GM18498 (cell line): ENCODE results near the gene COX6A1.
"Not testable (repeated sequence)": the region's sequence is repeated elsewhere in the genome, so short reads cannot be mapped to it uniquely, and the experiment has no call there.

Experiments
- ATAC-seq: cut with Tn5 transposase; IDR thresholded peaks from one replicate; pipeline ENCODE4 v1.9.1; 2021; ENCODE audit warnings: mild to moderate bottlenecking, moderate library complexity; ENCODE audit not compliant: unreplicated experiment

The COX6A1 gene

DNA sequence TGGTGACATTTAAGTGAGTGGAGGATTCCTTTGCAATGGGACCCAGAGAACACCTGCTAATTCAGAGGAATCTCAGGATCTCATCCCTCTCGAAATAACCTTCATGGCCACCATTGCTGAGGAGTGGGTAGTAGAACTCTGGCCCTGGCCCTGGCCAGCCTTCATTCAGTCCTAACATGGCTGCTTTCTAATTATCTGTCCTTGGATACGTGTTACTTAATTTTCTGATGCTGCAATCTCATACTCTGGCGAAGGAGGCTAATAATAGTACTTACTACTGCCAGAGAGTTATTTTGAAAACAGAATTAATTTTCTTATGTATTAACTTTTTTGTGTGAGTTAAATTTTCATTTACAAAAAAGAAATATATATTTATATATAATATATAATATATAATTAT lies 12.1 kb upstream of the COX6A1 start:
- ATAC-seq, result no peak

DNA sequence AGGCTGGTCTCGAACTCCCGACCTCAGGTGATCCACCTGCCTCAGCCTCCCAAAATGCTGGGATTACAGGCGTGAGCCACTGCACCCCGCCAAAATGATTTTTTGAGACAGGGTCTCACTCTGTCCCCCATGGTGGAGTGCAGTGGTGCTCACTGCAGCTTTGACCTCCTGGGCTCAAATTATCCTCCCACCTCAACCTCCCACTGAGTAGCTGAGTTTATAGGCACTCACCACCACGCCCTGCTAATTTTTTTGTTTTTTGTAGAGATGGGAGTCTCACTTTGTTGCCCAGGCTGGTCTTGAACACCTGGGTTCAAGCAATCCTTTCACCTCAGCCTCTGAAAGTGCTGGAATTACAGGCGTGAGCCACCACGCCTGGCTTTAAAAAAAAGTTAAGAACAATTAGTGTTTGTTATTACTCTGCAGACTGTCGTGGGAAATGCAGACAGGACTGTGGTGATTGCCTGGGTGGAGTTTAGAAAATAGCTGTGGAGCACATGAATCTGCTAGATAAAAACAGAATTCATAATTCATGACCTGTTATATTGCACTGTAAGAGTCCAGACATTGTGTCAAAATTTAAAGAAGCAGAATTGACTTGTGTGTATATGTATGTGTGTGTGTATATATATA lies 9.2 kb upstream of the COX6A1 start:
- no peak for ATAC-seq

DNA sequence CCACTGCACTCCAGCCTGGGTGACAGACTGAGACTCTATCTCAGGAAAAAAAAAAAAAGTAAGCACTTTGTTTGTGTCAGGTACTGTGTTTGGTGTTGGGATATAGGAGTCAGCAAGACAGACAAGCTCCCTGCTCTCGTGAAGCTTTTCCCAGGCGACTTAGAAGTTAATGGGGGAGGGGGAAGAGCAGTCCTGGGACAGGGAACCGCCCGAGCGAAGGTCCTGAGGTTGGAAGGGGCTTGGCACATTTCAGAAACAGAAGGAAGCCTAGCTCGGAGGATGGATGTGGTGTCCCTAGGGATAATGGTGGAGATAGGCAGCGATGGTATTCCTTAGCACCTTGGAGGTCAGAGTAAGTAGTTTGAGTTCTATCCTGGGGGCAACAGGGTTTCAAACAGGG lies 8.5 kb upstream of the COX6A1 start:
- ATAC-seq, result no peak

DNA sequence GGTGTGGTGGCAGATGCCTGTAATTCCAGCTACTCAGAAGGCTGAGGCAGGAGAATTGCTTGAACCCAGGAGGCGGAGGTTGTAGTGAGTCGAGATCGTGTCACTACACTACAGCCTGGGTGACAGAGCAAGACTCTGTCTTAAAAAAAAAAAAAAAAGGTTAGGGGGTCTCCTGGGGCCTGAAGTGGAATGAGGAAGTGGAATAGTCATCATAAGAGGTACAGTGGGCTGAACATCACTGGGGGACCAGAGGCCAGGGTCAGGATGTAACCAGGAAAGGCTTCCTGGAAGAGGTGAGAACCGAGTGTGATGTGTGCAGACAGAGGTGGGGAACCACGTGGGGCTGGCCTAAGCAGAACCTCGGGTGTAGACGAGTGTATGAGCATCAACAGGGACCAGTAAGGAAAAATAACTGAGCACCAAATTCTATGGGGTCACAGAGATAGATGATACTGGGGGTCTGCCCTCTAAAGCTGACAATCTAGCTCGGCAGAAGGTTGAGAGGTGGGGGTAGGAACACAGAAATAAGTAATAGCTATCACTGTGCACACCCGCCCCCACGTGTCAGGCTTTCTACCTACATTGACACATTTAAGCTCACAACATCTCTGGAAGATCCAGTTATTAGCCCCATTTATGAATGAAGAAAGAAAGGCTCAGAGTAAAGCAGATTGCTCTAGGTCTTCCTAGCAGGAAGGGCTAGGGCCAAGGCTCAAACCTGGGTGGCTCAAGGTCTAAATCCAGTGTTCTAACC lies 5.0 kb upstream of the COX6A1 start:
- ATAC-seq, result no peak

DNA sequence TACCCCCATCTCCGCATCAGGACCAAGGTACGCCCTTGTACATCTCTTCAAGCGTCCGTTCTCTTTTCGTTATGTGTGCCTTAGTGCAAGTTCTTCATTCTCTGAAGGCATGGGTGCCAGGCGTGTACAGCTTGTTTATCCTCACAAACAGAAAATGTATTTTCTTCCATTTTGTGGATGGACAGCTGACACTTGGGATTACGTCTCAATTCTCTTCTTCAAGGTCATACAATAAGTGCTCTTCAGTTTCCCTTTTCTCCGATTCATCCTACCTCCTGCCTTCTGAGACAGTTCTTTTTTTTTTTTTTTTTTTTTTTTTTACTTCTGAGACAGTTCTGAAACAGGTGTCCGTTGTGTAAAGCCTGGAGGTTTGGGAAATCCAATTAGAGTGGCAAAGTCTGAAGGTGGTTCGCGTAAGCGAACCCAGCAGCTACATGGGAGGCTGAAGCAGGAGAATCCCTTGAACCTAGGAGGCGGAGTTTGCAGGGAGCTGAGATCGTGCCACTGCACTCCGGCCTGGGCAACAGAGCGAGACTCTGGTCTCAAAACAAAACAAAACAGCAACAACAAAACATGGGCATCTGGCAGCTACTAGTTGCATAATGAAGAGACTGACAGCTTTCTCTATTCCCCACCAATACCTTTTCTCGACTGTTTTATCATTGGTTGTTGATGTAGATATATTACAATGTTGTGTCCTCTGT lies 734 bp downstream of the COX6A1 start:
- ATAC-seq, result peak; percentile 2

DNA sequence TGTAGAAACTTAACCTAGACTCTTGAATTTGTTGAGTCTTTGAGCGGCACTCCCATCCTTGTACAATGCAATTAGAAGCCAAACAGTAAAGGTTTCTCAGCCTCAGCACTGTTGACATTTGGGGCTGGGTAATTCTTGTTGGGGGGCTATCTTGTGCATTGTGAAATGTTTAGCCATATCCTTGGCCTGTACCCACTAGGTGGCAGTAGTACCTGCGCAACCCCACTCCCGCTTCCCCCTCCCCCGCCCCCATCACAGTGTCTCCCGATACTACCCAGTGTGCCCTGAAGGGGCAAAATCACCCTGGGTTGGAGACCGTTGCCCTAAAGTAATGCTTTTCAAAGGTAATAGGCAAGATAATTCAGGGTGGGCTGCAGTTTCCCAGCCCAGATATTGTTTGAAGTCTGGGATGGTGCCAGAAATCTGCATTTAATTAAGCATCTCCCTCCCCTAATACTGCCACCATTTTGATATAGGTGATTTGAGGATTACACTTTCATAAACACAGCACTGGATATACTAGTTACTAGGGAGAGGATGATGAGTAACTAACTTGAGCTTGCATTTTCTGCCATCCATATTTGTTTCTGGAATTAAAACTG lies 1.8 kb downstream of the COX6A1 start:
- no peak for ATAC-seq

DNA sequence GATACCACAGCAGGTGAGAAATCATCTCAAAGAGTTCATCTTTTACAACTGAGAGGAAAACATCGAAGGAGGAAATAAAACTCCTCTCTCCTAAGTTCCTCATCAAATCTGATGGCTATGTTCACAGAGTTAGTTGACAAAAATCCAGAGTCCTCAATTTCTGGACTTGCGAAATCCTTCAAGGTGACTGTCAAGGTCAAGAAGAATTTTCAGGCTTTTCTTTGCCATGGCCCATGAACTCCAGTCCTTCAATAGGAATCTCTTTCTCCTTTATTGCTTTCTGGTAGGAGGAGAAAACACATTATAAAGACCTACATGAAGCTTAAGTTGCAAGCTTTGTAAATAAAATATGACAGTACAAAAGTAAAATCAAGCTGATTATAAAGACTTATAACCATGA lies 6.8 kb downstream of the COX6A1 start:
- no peak for ATAC-seq

DNA sequence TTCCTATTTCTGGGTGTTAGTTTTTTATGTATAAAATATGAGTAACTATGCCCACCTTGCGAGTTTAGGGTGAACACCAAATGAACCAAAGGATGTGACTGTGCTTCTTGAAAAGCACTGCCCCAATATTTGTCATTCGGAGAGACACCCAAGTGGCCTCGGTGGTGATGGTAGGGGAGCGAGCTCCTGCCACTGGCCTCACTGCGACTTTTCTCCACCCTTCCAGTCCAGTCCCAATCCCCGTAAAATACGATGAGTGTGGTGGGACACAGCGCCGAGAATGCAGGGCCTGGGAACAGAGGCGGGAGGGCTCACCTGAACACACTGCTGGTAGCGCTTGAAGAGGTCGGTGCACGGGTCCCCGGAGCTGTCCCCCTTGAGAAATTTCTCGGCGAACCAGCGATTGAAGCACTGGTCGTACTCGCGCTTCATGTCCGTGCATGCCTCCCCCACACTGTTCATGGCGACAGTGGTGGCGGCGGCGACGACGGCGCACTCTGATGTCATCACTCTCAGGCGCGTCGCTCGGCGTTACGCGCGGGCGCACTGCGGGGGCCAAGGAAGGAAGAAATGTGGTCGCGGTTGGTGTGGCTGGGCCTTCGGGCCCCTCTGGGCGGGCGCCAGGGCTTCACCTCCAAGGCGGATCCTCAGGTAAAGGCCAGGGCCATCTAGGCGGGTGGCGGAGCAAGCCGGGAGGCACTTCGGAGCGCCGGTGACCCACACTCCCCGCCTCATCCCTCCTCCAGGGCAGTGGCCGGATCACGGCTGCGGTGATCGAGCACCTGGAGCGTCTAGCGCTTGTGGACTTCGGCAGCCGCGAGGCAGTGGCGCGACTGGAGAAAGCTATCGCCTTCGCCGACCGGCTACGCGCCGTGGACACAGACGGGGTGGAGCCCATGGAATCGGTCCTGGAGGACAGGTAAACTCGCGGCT lies 8.3 kb downstream of the COX6A1 start, which contains the start of the genes GATC and TRIAP1:
TSS of gene GATC (plus strand) at position 534 of the 933 bp plus-strand sequence. CDS start at position 571, 37 bp downstream.
TSS of gene TRIAP1 (minus strand) at position 474 of the 933 bp plus-strand sequence. CDS start at position 462, 12 bp downstream.
- peak; percentile 90 for ATAC-seq

DNA sequence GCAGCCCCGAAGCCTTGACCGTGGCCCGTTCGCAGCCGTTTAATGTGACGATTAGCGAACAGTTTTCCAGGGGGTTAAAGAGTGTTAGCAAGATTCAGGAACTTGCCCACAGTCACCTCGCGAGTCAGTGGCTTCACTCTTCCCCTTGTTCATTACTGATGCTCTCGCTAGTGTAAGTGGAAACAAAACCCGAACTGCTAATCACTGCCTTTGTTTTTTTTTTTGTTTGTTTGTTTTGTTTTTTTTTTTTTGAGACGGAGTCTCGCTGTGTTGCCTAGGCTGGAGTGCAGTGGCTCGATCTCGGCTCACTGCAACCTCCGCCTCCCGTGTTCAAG lies 8.9 kb downstream of the COX6A1 start:
- not testable (repeated sequence) for ATAC-seq

DNA sequence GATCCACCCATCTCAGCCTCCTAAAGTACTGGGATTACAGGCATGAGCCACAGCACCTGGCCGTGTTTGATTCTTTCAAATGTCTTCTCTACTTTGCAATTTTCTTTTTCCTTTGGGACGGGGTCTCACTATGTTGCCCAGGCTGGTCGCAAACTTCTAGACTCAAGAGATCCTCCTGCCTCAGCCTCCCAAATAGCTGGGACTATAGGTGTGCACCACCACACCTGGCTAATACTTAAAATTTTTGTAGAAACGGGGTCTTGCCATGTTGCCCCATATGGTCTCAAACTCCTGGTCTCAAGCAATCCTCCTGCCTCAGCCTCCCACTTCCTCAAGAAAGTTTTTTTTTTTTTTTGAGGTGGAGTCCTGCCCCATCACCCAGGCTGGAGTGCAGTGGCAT lies 10.1 kb downstream of the COX6A1 start:
- no peak for ATAC-seq

DNA sequence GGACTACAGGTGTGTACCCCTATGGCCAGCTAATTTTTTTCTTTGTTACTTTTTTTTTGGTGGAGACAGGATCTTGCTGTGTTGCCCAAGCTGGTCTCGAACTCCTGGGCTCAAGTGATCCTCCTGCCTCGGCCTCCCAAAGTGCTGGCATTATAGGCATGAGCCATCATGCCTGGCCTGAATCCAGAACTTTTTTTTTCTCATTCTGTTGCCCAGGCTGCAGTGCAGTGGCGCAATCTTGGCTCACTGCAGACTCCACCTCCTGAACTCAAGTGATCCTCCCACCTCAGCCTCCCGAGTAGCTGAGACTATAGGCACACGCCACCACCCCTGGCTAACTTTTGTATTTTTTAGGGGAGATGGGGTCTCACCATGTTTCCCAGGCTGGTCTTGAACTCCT lies 14.6 kb downstream of the COX6A1 start:
- ATAC-seq, result not testable (repeated sequence)

DNA sequence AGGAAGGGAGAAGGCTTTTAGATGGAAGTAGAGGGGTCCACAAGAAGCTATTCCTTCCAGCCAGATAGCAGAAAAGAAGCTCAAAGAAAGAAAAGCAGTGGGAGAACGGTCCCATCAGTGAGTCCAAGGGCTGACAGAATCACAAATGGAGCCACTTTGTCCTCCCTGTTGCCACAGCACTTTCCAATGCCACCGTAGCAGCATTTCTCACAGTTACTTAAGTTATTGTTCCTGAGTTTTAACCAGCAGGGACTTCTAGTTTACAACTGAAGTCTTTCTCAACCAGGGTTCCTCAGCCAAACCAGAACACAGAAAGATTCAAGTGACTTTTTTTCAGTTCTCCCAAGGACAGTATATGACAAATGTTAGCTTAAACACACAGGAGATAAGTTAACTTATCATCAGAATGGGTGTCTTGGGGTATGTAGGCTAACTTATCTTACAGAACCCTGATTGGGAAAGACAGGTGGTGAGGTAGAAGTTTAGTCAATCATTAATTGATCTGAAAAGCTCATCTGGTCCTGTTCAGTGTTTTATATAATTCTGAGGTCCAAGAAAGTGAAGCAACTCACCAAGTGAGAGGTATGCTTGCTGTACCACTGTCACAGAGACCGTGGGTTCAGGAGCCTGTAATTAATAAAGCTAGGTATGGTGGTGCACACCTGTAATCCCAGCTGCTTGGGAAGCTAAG lies 15.3 kb downstream of the COX6A1 start:
- ATAC-seq, result no peak

DNA sequence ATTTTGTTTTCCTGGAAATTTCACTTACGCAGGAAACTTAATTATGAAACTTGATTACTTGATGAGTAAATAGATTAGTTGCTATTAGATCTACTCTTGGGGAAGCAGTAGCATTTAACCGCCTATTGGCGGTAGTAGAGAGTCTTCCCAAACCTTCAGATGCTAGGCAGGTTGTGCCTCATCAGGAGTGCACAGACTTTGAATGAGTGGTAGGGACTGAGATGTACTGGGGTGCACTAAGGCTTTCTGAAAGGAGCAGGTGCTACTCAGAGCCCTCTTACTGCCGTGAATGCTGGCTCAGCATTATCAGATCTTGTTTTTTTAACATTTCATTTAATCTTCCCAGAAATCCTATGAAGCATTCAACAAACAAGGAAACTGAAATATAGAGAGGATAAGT lies 16.1 kb downstream of the COX6A1 start:
- peak; percentile 57 for ATAC-seq

DNA sequence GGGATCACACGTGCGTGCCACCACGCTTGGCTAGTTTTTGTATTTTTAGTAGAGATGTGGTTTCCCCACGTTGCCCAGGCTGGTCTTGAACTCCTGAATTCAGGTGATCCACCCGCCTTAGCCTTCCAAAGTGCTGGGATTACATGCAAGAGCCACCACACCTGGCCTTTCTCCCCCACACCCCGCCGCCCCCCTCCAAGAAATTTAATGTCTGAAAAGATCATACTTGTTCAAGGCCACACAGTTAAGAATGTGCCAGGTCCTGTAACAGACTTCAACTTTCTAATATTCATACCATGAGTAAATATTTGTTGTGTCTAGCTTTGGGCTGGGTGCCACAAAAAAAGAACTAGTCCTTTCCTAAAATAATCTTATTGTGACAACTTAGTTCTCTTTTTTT lies 17.4 kb downstream of the COX6A1 start:
- no peak for ATAC-seq

DNA sequence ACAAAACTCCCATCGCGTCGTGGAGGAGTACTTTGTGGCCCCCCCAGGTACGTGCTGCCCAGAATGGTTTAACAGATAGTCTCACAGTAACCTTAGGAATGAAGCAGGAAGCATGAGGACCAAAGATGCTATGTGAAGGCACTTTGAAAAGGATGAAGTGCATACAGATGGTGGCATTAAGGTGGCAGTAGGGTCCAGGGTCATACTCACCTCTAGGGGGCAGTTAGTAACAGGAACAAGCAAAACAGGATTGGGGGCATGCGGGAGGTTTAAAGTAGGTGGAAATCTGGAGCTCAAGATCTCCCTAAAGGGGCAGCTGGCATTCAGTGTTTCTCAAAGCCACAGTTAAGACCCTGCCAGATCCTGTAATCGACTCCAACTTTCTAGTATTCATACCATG lies 19.2 kb downstream of the COX6A1 start:
- ATAC-seq, result no peak

DNA sequence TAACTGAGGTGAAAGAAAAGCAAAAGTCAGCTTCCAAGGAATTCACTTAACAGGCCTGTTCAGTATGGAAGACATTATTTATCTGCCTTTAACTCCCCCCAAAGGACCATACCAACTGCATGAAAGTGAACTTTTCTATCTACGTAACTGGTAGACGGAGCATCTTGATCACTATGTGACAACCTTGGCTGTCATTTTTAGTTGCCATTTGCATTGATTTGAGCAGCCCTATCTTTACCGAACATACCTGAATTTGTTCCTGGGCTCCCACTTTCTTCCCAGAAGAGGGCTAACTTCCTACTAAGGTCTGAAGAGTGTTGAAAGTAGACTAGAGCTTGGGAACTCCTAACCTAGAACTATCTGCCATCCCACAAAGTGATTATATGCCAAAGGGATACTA lies 22.2 kb downstream of the COX6A1 start:
- no peak for ATAC-seq

DNA sequence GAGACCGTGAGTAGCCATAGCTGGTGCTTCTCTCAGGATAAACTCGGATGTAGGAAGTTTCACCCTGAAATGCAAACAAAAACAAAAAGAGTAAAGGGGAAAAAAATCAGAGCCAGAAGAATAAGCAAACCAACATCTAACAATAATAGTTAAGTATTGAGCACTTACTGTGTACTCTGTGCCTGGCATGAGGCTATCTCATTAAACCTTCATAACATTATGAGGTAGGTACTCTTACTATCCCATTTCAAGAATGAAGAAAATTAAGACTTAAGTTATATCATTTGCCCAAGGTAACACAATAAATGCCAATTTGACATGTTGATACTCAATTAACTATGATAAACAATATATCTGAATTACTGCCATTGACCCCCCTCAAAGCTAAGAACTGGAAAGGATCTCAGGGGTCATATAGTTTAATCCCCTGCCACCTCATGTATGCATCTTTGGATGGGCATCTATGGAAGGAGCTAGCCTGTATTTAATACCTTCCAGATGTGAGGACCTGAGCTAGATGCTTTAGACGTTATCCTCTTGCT lies 24.3 kb downstream of the COX6A1 start:
- no peak for ATAC-seq

DNA sequence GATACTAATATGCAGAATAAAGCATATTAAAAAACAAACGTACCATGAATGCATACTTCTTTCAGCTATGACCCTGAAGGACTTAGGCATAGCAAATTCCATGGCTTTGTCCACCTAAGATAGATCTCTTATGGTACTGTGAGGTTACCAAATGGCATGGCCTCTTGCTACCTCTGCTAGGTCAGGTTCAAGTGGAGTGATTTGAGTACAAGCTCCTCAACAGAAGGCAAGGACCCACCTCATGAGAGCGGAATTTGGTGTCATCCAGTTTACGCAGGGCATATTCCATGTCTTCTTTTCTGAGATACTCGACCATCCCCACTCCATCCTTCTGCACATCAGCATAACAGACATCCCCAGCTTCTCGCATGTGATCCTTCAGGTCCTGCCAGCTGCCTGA lies 25.8 kb downstream of the COX6A1 start:
- no peak for ATAC-seq

DNA sequence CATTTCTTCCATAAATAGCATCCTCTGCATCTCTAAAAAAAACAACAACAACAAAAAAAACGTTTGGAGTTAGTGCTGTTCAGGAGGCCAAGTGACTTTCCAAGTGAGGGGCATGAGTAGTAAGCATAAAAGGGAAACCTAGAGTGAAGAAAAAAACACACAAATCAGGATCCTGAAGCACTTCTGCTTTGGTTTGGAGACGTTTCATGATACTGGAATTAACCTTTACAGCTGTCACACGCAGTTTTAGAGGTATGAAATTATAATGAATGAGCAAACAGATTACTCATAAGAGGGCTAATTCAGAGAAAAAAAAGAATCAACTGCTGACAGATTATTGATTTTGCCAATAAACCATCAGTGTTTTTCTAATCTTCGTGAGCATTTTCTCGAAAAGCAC lies 27.8 kb downstream of the COX6A1 start:
- ATAC-seq, result no peak
